Tibial artery (tissue), 4 donors: ENCODE measurements around the gene RCHY1.

Experiments
- DNase-seq, 2 donors: peaks; one replicate each; pipeline ENCODE4 v3.0.0-alpha.2; 2019
- H3K27ac ChIP-seq, 2 donors: fragments of 200-600 bp; sonication (generic) in 1 of 2; 1 replicate in 1 of 2; 2 replicates in 1 of 2; pipeline ENCODE4 v1.5.1; 2018 to 2019; ENCODE audit warnings: mild to moderate bottlenecking in 1 of 2
- H3K27me3 ChIP-seq, 2 donors: fragments of 200-600 bp; sonication (generic) in 1 of 2; one replicate each; pipeline versions ENCODE4 v1.5.1 to v1.6.0; 2016 to 2019
- H3K36me3 ChIP-seq, 3 donors: fragments of 200-600 bp; sonication (generic) in 2 of 3; one replicate each; pipeline ENCODE4 v1.5.1; 2016 to 2019; ENCODE audit warnings: mild to moderate bottlenecking in 2 of 3
- H3K4me1 ChIP-seq, 4 donors: fragments of 200-600 bp; sonication (generic) in 2 of 4; 1 replicate in 3 of 4; 2 replicates in 1 of 4; pipeline ENCODE4 v1.5.1; 2016 to 2019
- H3K4me3 ChIP-seq, 2 donors: fragments of 200-600 bp; sonication (generic) in 1 of 2; 1 replicate in 1 of 2; 2 replicates in 1 of 2; pipeline ENCODE4 v1.5.1; 2018 to 2019; ENCODE audit warnings: mild to moderate bottlenecking in 2 of 2
- H3K9me3 ChIP-seq, 3 donors: fragments of 200-600 bp; sonication (generic) in 1 of 3; one replicate each; pipeline ENCODE4 v1.5.1; 2016 to 2019
- CTCF ChIP-seq, 2 experiments: fragments of 200-600 bp in 1 of 2; fragments of 450-650 bp in 1 of 2; IDR thresholded peaks; one replicate each; pipeline ENCODE4 v1.5.1; 2017 to 2019; ENCODE audit warnings: antibody characterized with exemption in 2 of 2, mild to moderate bottlenecking in 1 of 2, moderate library complexity in 1 of 2
- intact Hi-C: fragments of 100-400 bp; cut with DNase I; formaldehyde crosslinking; loops from one replicate; pipeline ENCODE4 v1.15.0; 2023; ENCODE audit warnings: low total_unique reads

RCHY1 gene

GRCh38 chr4:75470738-75471137 is 43.5 kb downstream of the RCHY1 start:
- Histone ChIP-seq H3K9me3 (no peaks in the 10 kb centered on the region), H3K4me1 (no peaks in the 10 kb centered on the region), H3K27me3 (no peaks in the 10 kb centered on the region), H3K4me3 (no peak overlapping the region), H3K36me3 (no peaks in the 10 kb centered on the region), H3K27ac (no peak overlapping the region)
- TF ChIP-seq CTCF (IDR thresholded peaks at IDR 0.05), result no peak
- no peak for DNase-seq
- intact Hi-C loops, result no loop called here

GRCh38 chr4:75469896-75470295 is 44.3 kb downstream of the RCHY1 start:
- H3K4me3 ChIP-seq, result no peak overlapping the region
- intact Hi-C loops, result no loop called here
- no peaks in the 10 kb centered on the region for H3K9me3 ChIP-seq
- H3K27ac ChIP-seq, result no peak overlapping the region
- no peaks in the 10 kb centered on the region for H3K4me1 ChIP-seq
- no peaks in the 10 kb centered on the region for H3K36me3 ChIP-seq
- TF ChIP-seq CTCF (IDR thresholded peaks at IDR 0.05), result no peak
- H3K27me3 ChIP-seq, result no peaks in the 10 kb centered on the region
- no peak for DNase-seq

- intact Hi-C loops, result no loop called here
Measured at GRCh38 chr4:75457365-75457764, 56.8 kb downstream of the RCHY1 start.

GRCh38 chr4:75434105-75434504 is 80.1 kb downstream of the RCHY1 start:
- no peak overlapping the region for H3K27ac ChIP-seq
- intact Hi-C loops, result no loop called here
- H3K4me3 ChIP-seq, result no peak overlapping the region

More at GRCh38 chr4:75457365-75457764, 56.8 kb downstream of the RCHY1 start:
- Histone ChIP-seq H3K36me3 (no peaks in the 10 kb centered on the region), H3K4me3 (no peak overlapping the region), H3K4me1 (no peaks in the 10 kb centered on the region), H3K27ac (no peak overlapping the region), H3K27me3 (no peaks in the 10 kb centered on the region), H3K9me3 (no peaks in the 10 kb centered on the region)
- TF ChIP-seq CTCF (IDR thresholded peaks at IDR 0.05), result no peak
- no peak for DNase-seq

GRCh38 chr4:75432683-75433082 is 81.5 kb downstream of the RCHY1 start:
- intact Hi-C loops, result no loop called here
- no peak for DNase-seq

More at GRCh38 chr4:75434105-75434504, 80.1 kb downstream of the RCHY1 start:
- Histone ChIP-seq H3K36me3 (no peaks in the 10 kb centered on the region), H3K27me3 (no peaks in the 10 kb centered on the region), H3K4me1 (no peaks in the 10 kb centered on the region), H3K9me3 (no peaks in the 10 kb centered on the region)
- no peak for TF ChIP-seq CTCF (IDR thresholded peaks at IDR 0.05)
- no peak for DNase-seq

More at GRCh38 chr4:75432683-75433082, 81.5 kb downstream of the RCHY1 start:
- no peaks in the 10 kb centered on the region for H3K4me1 ChIP-seq
- no peak overlapping the region for H3K4me3 ChIP-seq
- H3K36me3 ChIP-seq, result no peaks in the 10 kb centered on the region
- no peaks in the 10 kb centered on the region for H3K27me3 ChIP-seq
- TF ChIP-seq CTCF (IDR thresholded peaks at IDR 0.05), result no peak
- no peaks in the 10 kb centered on the region for H3K9me3 ChIP-seq
- no peak overlapping the region for H3K27ac ChIP-seq
